ENCODE measurements around the gene PPM1E.
"Not testable (repeated sequence)": the region's sequence is repeated elsewhere in the genome, so short reads cannot be mapped to it uniquely, and the experiment has no call there.

Gene PPM1E

DNA sequence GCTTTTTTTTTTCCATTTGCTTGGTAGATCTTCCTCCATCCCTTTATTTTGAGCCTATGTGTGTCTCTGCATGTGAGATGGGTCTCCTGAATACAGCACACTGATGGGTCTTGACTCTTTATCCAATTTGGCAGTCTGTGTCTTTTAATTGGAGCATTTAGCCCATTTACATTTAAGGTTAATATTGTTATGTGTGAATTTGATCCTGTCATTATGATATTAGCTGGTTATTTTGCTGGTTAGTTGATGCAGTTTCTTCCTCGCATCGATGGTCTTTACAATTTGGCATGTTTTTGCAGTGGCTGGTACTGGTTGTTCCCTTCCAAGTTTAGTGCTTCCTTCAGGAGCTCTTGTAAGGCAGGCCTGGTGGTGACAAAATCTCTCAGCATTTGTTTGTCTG is 94.5 kb downstream of the PPM1E start:
- DNase-seq, result not testable (repeated sequence)

DNA sequence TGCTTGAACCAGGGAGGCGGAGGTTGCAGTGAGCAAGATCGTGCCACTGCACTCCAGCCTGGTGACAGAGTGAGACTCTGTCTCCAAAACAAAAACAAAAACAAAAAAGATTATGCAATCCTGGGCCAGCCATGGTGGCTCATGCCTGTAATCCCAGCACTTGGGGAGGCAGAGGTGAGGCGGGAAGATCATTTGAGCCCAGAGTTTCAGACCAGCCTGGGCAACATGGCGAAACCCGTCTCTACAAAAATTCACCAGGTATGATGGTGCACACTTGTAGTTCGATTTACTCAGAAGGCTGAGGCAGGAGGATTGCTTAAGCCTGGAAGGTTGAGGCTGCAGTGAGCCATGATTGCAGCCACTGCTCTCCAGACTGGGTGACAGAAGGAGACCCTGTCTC is 109.6 kb downstream of the PPM1E start:
- no peak for DNase-seq

DNA sequence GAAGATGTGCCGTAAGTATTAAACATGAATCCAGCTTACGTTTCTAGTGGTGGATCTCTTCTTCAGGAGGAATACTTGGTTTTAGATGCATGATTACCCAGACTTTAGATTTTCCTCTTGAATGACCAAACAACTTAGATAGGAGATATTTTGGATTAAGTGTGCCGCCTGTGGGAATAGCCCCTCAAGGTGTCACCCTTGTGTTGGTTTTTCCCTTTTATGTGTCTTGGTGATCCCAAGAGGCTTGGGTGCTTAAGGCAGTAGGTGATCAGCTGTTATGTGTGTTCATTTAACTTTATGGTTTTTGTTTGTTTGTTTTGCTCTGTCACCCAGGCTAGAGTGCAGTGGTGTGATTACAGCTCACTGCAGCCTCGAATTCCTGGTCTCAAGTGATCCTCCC is 115.1 kb downstream of the PPM1E start:
- DNase-seq, result no peak

DNA sequence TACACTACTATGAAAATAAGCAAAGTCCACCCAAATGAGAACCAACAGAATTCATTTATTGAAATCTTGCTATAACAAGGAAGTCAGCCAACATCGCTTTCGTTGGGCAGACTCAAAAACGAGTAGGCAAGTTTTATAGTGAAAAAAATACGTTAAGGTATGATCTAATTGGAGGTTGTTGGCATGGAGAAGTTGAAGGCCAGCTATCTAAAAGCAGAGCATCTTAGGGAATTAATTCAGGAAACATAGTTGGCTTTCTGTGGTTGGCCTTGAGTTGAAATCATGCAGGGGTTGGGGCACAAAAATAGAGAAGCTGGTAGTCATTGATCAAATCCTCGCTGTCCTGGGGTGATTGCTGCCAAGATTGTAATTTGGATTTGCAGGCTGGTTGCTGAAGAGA is 118.3 kb downstream of the PPM1E start:
- DNase-seq, result no peak

DNA sequence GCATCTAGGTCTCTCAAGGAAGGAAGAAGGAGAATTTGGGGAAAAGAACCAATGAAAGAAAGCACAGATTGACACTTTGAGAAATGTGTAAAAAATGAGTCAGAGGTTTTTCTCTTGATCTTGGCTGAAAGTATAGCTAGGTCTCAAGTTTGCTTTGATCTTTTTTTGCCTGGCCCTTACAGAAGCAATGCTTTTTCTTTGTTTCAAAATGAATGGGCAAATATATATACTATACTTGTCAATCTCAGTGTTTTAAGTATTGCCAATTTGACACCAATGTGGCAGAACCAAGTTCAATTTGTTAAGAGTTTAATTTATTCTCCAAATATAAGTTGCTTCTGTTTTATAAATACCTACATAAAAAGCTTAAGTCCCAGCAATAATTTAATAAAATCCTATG is 119.6 kb downstream of the PPM1E start:
- DNase-seq, result no peak

DNA sequence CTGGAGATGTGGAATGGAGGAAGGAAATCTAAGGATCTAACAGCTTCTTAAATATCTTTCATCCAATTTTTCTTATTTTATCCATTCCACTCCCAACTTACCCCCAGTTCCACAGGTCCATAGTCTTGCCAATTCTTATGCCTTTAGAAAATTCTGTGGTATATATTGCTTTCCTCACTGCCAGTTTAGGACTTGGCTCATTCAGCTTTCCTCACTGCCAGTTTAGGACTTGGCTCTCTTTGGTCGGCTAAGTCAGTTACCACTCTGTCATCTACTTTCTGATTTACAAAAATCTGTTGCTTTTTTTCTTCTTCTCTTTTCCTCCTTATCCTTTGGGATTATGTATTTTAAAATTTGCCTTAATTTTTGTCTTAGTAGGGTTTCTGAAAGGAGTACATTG is 128.5 kb downstream of the PPM1E start:
- no peak for DNase-seq

DNA sequence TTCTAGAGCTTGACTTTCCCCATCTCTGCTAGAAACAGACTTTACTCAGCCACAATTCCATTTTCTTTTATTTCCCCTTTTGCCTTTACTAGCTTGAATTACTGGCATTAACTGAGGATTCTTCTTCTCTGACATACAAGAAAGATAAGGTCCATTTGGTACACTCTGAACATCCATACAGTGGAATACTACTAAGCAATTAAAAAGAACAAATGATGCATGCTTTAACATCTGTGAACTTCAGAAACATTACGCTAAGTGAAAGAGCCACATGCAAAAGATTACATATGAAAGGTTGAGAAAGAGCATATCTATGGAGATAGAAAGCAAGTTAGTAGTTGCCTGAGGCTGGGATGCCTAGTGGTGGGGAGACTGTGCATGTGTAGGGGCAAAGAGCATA is 130.9 kb downstream of the PPM1E start:
- DNase-seq, result no peak

DNA sequence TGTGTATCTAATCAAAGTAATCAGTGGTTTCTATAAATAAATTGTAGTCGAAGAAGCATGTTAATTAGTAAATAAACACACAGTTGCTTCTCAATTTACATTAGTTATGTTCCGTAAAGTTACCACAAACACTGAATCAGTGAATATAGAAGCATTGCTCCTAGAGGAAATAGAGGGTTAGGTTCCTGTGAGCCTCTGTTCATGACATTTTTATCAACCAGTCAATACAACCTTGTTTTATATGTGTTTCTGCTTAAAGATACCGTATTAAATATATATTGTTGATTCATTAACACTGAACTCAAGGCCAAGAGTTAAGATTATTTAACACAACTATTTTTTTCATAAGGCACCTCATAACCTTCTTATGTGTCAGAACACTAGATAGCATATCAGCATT is 134.3 kb downstream of the PPM1E start:
- DNase-seq, result no peak

DNA sequence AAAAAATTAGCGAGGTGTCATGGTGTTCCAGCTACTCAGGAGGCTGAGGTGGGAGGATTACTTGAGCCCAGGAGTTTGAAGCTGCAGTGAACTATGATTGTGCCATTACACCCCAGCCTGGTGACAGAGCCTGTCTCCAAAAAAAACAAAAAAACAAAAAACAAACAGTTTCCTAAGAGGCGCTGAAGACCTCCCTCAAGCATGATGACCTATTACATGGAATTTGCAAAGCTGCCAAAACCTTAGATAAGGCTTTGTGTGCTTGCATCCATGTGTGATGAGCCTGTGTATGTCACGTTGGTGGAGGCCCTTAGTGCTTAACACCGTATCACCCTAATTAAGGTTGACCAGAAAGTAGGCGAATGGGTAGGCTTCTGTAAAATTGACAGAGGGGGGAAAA is 143.5 kb downstream of the PPM1E start:
- no peak for DNase-seq

DNA sequence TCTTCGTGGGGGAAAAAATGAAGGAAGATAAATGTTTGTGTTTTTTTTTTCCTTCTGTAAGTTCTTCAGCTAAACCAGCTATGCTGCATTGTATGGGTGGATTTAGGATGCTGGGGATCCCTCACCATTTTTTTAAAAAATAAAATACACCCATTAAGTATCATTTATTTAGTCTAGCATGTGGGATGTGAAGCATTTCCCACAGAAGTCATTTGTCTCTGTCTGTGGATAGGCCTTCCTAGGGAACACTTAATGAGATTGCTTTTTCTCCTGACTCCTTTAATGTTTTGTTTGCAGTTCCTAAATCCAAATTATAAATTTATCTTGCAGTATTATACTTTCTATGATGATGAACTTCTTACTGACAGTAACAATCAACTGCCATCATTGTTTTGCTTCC is 146.7 kb downstream of the PPM1E start:
- no peak for DNase-seq

DNA sequence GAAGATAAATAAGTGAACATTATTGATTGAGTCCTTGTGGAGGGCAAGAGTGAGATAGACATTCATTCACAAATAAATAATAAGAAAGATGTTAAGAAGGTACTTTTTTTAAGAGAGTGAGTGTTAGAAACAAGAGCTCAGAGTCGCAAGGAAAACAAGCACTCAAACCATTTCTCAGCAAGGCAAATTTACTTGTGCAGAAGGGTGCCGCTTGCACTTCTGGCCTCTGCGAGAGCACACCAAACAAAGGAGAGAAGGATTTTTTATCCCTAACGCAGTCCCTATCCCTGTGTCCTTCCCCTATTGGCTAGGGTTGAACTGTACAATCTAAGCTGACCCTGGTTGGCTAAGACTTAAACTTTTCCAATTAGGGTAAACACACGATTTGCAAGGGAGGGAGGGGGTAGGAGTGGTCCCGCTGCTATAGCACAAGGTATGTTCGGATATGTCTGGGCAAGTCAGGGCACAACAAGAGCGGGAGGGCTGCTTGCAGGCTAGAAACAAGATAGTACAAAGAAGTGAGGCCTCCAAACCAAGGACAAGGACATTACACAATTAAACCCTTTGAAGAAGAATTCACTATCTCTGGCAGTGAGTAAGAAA is 156.2 kb downstream of the PPM1E start:
- no peak for DNase-seq

DNA sequence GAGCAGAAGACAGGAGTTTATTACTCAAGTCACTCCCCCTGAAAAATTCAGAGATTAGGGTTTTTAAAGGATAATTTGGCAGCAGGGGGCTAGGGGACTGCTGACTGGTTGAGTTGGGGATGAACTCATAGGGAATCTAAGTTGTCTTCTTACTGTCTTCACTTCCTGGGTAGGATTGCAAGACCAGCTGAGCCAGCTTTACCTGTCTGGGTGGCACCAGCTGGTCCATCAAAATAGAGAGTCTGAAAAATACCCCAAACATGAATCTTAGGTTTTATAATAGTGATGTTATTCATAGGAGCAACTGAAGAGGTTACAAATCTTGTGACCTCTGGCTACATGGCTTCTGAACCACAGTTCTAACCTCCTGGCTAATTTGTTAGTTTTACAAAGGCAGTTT is 157.9 kb downstream of the PPM1E start:
- DNase-seq, result no peak

DNA sequence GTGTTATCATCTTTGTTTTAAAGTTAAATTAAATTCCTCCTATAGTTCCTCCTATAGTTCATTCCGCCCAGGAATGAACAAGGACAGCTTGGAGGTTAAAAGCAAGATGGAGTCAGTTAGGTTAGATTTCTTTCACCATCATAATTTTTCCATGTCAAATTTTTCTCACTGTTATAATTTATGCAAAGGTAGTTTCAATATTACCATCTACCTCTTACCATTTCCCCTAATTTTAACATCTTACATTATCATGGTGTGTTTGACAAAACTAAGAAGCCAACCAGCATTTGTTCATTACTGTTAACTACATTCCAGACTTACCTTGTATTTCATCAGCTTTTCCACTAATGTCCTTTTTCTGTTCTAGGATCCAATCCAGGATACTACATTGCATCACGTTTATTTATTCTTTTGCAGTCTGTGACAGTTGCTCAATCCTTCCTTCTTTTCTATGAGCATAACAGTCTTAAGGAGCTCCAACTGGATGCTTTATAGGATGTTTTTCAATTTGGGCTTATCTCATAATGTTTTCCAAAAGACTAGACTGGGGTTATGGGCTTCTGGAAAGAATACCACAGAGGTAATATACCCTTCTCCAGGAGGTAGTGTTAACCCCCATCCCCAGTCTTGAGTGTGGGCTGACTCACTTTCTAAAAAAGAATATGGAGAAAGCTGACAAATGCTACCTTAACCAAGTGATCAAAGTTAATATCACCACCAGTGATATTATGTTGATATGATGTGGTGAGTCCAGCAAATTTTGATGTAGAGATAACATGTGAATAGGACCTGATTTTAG is 158.5 kb downstream of the PPM1E start:
- DNase-seq, result no peak

DNA sequence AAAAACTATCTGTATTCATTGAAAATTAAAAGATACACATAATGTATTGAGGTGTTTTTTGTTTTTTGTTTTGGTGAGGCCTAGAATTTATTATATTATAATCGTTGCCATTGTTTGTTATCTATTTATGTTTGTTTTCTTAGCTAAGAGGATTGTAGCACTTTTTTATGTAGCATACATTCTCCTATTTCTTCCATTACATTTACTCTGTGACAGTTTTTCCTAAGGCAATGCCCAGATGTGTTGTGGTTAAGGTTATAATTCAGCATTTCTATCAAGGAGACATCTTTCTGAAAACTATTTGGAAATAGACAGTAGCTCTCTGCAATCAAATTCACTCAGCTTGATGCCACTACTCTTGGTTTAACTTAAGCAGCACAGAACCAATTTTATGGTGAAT is 161.6 kb downstream of the PPM1E start:
- no peak for DNase-seq

DNA sequence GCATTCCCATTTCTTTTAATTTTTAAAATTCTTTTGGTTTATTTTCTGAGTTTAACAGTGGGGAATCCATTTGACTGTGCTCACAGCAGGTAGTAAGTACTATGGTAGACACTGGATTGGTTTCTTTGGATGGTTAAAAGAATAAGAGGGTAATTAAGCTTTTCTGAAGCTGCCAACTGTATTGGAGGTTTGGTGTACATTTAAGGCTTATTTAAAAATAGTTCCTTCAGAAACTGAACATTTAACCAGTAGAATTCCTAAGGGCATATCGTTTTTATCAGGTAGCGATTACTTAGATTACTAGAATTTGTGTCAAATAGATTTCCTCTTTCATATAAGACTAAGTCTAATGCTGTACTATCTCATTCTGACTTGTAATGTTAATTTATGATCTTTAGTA is 162.4 kb downstream of the PPM1E start:
- DNase-seq, result no peak

DNA sequence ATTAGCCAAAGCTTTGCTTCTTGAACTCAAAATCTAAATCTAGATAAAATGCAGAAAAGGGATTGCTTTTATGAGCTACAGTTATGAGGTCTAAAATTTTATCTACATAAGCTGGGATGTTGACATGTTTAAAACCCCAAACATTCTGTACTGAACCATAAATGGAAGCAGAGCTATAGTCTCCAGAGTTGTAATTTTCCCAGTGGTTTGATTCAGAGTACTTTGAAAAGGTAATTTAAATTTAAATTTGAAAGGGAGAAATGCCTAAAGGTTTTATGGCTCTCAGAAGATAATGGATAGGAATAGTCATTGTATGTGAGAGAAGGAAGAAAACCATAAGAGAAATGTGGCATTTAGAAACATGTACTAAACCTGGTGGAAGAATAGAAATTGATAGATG is 163.2 kb downstream of the PPM1E start:
- no peak for DNase-seq

DNA sequence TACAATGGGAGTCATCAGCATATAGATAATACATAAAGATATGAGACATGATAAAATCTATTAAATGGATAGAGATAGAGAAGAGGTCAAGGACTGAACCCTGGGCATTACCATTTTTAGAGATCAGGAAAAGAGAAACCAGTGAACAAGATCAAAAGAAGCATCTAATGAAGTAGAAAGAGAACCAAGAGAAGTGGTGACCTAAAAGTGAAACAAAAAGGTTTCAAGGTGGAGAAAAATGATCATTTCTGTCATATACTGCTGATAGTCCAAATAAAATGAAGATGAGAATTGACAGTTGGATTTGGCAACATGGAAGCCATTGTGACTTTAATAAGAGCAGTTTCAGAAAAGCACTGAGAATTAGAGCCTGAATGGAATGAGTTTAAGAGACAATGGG is 165.1 kb downstream of the PPM1E start:
- no peak for DNase-seq

DNA sequence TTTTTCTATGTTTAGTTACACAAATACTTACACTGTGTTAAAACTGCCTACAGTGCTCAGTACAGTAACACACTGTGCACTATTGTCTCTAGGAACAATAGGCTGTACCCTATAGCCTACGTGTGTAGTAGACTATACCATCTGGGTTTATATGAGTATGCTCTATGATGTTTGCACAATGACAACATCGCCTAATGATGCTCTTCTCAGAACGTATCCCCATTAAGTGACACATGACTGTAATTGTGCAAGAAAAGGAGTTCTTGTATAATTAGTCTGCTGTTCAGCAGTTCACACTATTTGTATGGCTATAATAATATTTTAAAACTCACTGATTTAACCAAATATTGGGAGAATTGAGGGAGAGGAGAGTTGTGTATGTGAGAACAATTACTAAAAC is 177.3 kb downstream of the PPM1E start:
- no peak for DNase-seq

DNA sequence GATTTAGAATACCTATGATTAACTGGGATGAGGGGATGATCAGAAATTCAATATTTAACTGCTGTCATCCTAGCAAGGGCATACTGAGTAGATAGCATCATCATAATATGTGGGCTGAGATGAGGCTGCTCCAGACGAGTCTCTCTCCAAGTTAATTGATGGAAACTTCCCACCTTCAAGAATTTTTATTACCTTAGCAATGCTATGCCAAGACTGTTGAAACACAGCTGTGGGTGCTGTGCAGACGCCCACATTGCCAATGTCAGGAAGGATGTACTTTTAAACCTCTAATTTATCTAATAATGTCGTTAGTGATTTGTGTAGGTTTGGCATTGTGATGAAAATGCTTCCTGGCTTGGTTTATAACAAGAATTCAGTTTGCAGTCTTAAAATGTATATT is 180.6 kb downstream of the PPM1E start:
- no peak for DNase-seq

DNA sequence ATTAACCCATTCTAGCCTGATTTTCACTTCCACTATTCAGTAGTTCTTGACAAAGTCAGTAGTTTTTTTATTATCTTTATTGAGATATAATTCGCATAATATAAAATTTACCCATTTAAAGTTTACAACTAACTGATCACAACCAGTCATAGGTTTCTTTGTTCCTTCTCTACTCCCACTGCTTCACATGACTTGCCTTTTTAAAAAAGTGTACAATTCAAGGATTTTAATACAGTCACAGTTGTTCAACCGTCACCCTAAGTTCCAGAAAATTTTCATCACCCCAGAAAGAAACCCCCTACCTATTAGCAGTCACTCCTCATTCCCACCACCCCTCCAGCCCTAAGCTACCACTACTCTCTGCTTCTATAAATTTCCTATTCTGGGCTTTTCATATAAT is 188.5 kb downstream of the PPM1E start:
- DNase-seq, result no peak

DNA sequence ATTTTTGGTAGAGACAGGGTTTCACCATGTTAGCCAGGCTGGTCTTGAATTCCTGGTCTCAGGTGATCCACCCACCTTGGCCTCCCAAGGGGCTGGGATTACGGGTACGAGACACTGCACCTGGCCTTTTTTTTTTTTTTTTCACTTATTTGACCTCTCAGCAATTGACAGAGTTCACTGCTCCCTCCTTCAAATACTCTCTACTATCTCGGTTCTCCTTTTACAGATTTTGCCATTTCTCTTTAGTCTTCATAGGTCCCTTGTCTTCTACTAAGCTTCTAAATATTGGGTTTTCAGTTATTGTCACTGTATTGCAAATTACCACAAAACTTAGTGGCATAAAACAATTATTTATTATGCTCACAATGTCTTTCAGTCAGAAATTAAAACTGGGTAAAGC is 191.8 kb downstream of the PPM1E start:
- DNase-seq, result no peak

DNA sequence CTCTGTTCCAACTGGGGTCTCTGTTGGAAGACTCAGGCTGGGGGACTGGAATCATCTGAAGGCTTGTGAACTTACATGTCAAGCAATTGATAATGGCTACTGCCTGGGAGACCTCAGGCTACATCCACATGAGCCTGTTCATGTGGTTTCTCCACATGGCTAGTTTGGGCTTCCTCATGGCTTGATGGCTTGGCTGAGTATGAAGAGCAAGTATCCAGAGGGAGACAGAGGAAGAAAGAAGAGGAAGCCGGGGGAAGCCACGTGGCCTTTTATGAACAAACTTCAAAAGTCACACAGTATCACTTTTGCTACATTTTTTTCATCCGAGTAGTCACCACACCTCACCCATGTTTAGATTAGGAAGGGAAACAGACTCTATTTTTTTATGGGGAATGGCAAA is 192.2 kb downstream of the PPM1E start:
- DNase-seq, result no peak

DNA sequence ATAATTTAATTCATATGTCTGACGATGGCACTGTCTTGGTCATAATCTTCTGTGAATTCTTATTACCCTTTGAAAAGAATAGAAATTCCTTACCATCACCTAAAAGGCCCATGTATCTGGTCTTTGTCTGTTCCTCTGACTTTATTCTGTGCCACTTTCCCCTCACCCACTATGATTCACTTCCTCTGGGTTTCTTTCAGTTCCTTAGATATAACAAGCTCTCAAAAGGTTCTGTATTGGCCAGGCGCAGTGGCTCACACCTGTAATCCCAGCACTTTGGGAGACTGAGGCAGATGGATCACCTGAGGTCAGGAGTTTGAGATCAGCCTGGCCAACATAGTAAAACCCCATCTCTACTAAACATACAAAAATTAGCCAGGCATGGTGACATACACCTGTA is 198.7 kb downstream of the PPM1E start:
- not testable (repeated sequence) for DNase-seq

DNA sequence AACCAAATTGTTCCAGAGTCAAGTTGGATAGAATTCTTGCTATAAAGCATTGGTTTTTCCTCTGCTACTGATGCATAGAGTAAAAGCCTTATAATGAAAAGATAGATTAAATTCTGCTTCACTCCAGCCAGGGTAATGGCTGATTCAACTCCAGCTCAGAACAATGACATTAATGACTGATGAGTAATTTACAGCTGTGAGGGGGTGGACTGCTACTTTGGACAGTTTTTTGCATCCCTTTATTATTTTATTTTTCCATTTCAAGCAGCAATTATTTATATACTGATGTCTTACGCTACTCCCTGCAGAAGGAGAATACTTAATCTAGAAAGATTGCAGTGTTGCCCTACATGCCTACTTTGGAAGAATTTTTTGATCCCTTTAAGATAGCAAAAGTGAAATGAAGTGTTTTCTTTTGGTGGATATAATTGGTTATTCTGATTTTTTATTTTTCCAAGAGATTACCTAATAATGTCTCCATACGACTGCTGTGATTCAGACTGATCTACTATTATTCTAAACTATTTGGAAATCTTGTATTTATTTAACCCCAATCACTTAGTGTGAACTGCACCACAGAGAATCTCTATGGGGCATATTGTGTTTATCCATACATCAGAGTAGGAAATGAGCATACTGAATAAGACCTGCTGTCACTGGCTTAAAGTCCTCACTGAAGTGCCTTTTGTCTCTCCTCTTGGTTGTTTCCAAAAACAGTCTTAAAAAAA is 201.5 kb downstream of the PPM1E start:
- DNase-seq, result no peak

DNA sequence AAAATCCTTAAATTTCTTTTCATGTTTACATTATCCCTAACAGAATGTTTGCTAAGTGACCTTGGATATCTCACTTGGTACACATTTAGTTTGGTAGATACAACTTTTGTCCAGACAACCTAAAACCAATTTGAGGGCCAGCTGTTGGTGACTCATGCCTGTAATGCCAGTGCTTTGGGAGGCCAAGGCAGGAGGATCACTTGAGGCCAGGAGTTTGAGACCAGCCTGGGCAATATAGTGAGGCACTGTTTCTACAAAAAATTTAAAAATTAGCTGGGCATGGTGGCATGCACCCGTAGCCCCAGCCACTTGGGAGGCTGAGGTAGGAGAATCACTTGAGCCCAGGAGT is 202.0 kb downstream of the PPM1E start:
- DNase-seq, result not testable (repeated sequence)

All from activated CD4-positive, alpha-beta T cell treated with anti-CD3 and anti-CD28 coated beads, Interleukin-2, amount 50 U/mL, for 1 hour (primary cell).